Measurements from ENCODE around the gene GRIA3. TPM values are rescaled to one million over a fixed set of nuclear protein-coding genes. Genes with fewer than 3 reads are reported as not detected.
"Not testable (repeated sequence)": the region's sequence is repeated elsewhere in the genome, so short reads cannot be mapped to it uniquely, and the experiment has no call there.

Gene GRIA3
- total RNA-seq, 2 donors from 2014 or later: 0.34 to 0.90 TPM

DNA sequence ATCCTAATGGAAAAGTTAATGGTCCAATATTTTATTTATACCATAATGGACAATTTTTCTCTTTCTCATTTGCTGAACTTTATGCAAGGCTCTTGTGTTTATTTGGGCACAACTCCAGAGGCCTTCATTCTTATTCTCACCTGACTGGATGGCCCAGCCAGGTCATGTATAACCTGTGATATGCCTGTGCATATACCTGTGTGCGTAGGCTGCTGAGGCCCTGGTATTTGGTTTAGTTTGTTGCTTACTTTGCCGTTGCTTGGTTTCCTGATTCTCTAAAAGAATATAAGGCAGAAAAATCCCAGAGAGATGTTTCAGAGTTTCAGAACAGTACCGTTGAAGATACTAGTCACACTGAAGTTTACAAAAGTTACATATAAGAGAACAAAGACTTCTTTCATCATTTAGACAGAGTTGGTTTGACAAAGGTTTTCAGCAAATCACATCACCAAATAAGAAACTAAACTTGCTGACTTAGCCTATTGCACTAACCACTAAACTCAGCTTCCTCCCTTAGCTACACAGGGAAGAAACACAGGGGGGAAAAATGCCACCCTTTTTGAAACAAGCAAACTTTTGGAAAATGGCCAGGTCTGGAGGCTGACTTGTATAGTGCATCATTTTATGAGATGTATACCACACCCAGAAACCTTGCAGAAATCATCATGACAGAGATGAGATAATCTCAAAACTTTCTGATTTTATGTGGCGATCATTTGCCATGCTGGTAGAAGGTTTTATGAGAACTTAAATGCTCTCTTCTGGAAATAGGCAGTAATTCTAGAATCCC is 248.5 kb downstream of the GRIA3 start:
- Mint-ChIP-seq H3K36me3 (ENCODE audit: low read depth) (no peaks in the 10 kb centered on the region), H3K4me1 (no peaks in the 10 kb centered on the region), H3K27me3 (peaks cover 5% of the 10 kb centered on the region), H3K4me3 (no peak overlapping the region), H3K27ac (no peak overlapping the region)
- H3K9me3 ChIP-seq (ENCODE audit: control insufficient read depth, low read length, poor library complexity, severe bottlenecking): no peaks in the 10 kb centered on the region
- DNase-seq: no peak
- no peak for ATAC-seq

- DNase-seq (no peak), ATAC-seq (no peak)
- Mint-ChIP-seq H3K4me1 (no peaks in the 10 kb centered on the region), H3K4me3 (no peak overlapping the region), H3K27me3 (no peaks in the 10 kb centered on the region), H3K27ac (no peak overlapping the region), H3K36me3 (ENCODE audit: low read depth) (no peaks in the 10 kb centered on the region)
- no peaks in the 10 kb centered on the region for H3K9me3 ChIP-seq (ENCODE audit: control insufficient read depth, low read length, poor library complexity, severe bottlenecking)
Measured at GRCh38 chrX:123436512-123437136, 252.5 kb downstream of the GRIA3 start.

GRCh38 chrX:123439926-123440325 is 255.8 kb downstream of the GRIA3 start:
- not testable (repeated sequence) for H3K4me1 Mint-ChIP-seq; H3K36me3 Mint-ChIP-seq (ENCODE audit: low read depth); DNase-seq; H3K27me3 Mint-ChIP-seq; H3K27ac Mint-ChIP-seq; ATAC-seq; H3K4me3 Mint-ChIP-seq; H3K9me3 ChIP-seq (ENCODE audit: control insufficient read depth, low read length, poor library complexity, severe bottlenecking)

- no peaks in the 10 kb centered on the region for H3K27me3 Mint-ChIP-seq
- no peaks in the 10 kb centered on the region for H3K4me1 Mint-ChIP-seq
- H3K27ac Mint-ChIP-seq: no peak overlapping the region
- H3K36me3 Mint-ChIP-seq (ENCODE audit: low read depth): no peaks in the 10 kb centered on the region
- DNase-seq (no peak), ATAC-seq (no peak)
- H3K9me3 ChIP-seq (ENCODE audit: control insufficient read depth, low read length, poor library complexity, severe bottlenecking): no peaks in the 10 kb centered on the region
- H3K4me3 Mint-ChIP-seq: no peak overlapping the region
Measured at GRCh38 chrX:123442764-123443163, 258.7 kb downstream of the GRIA3 start.

- DNase-seq: no peak
- H3K4me3 Mint-ChIP-seq: no peak overlapping the region
- H3K27me3 Mint-ChIP-seq: no peaks in the 10 kb centered on the region
Measured at GRCh38 chrX:123447506-123447905, 263.4 kb downstream of the GRIA3 start.

GRCh38 chrX:123449335-123449734 is 265.3 kb downstream of the GRIA3 start:
- Mint-ChIP-seq H3K4me1 (no peaks in the 10 kb centered on the region), H3K4me3 (no peak overlapping the region), H3K27ac (no peak overlapping the region), H3K27me3 (no peaks in the 10 kb centered on the region), H3K36me3 (ENCODE audit: low read depth) (no peaks in the 10 kb centered on the region)
- ATAC-seq: no peak
- DNase-seq: no peak
- H3K9me3 ChIP-seq (ENCODE audit: control insufficient read depth, low read length, poor library complexity, severe bottlenecking): no peaks in the 10 kb centered on the region

More at GRCh38 chrX:123447506-123447905, 263.4 kb downstream of the GRIA3 start:
- no peaks in the 10 kb centered on the region for H3K9me3 ChIP-seq (ENCODE audit: control insufficient read depth, low read length, poor library complexity, severe bottlenecking)
- no peak overlapping the region for H3K27ac Mint-ChIP-seq
- no peak for ATAC-seq
- no peaks in the 10 kb centered on the region for H3K36me3 Mint-ChIP-seq (ENCODE audit: low read depth)
- no peaks in the 10 kb centered on the region for H3K4me1 Mint-ChIP-seq

- H3K4me3 Mint-ChIP-seq: no peak overlapping the region
- no peak overlapping the region for H3K27ac Mint-ChIP-seq
- H3K27me3 Mint-ChIP-seq: no peaks in the 10 kb centered on the region
- ATAC-seq: no peak
- H3K9me3 ChIP-seq (ENCODE audit: control insufficient read depth, low read length, poor library complexity, severe bottlenecking): no peaks in the 10 kb centered on the region
- no peaks in the 10 kb centered on the region for H3K36me3 Mint-ChIP-seq (ENCODE audit: low read depth)
- H3K4me1 Mint-ChIP-seq: no peaks in the 10 kb centered on the region
- DNase-seq: no peak
Measured at GRCh38 chrX:123450222-123450621, 266.1 kb downstream of the GRIA3 start.

- Mint-ChIP-seq H3K27me3 (no peaks in the 10 kb centered on the region), H3K4me1 (no peaks in the 10 kb centered on the region), H3K4me3 (no peak overlapping the region), H3K27ac (no peak overlapping the region), H3K36me3 (ENCODE audit: low read depth) (no peaks in the 10 kb centered on the region)
- ATAC-seq (no peak), DNase-seq (no peak)
- no peaks in the 10 kb centered on the region for H3K9me3 ChIP-seq (ENCODE audit: control insufficient read depth, low read length, poor library complexity, severe bottlenecking)
Measured at GRCh38 chrX:123454712-123455431, 270.8 kb downstream of the GRIA3 start.

DNA sequence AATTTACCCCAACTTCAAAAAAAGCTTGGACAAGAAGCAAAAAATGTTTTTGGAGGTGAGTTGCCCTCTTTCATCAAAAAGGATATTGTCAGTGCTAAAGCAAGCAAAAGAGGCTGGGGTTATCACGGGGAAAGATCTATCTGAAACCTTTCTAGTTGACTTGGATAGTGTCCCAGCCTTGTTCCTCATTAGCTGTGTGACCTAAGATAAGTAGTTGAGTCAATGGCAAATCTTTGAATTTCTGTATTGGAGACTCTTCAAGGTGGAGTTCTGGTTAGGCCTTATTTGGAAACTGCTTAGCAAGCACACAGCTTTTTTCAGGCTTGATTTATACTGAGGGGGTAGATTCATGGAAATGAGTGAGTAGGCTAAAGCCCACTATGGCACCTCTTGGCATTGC is 271.6 kb downstream of the GRIA3 start:
- H3K4me1 Mint-ChIP-seq: no peaks in the 10 kb centered on the region
- DNase-seq (no peak), ATAC-seq (no peak)
- no peaks in the 10 kb centered on the region for H3K36me3 Mint-ChIP-seq (ENCODE audit: low read depth)
- H3K9me3 ChIP-seq (ENCODE audit: control insufficient read depth, low read length, poor library complexity, severe bottlenecking): no peaks in the 10 kb centered on the region
- H3K4me3 Mint-ChIP-seq: no peak overlapping the region
- H3K27ac Mint-ChIP-seq: no peak overlapping the region
- no peaks in the 10 kb centered on the region for H3K27me3 Mint-ChIP-seq

DNA sequence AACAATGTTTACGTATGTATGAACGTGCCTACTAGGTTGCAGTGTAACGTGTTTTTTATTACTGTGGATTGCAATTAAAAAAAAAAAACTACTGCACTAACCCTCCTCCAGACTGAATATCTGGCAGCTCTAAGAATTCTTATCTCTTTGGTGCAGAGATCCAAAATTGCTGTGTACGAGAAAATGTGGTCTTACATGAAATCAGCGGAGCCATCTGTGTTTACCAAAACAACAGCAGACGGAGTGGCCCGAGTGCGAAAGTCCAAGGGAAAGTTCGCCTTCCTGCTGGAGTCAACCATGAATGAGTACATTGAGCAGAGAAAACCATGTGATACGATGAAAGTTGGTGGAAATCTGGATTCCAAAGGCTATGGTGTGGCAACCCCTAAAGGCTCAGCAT is 280.6 kb downstream of the GRIA3 start:
- no peaks in the 10 kb centered on the region for H3K9me3 ChIP-seq (ENCODE audit: control insufficient read depth, low read length, poor library complexity, severe bottlenecking)
- H3K4me3 Mint-ChIP-seq: no peak overlapping the region
- ATAC-seq (no peak), DNase-seq (no peak)
- no peaks in the 10 kb centered on the region for H3K4me1 Mint-ChIP-seq
- no peaks in the 10 kb centered on the region for H3K36me3 Mint-ChIP-seq (ENCODE audit: low read depth)
- H3K27ac Mint-ChIP-seq: no peak overlapping the region
- no peaks in the 10 kb centered on the region for H3K27me3 Mint-ChIP-seq

DNA sequence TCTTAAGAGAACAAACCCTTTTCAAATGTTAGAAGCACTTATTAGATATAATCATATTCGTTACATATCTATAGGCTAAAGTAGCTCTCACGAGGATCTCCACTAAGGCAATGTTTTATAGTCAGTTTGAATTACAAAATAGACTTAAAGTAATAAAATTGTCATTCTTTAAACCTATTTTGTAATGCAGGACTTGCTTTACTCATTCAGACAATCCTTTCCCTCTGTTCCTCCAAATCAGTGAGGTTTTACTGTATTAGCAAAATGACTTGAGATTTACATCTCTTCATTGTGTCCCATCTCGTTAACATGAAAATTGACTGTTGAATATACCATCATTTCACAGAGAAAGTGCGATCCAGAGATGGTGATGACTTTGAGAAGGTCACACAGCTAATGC is 284.4 kb downstream of the GRIA3 start:
- DNase-seq (no peak), ATAC-seq (no peak)
- Mint-ChIP-seq H3K4me3 (no peak overlapping the region), H3K27ac (no peak overlapping the region), H3K36me3 (ENCODE audit: low read depth) (no peaks in the 10 kb centered on the region), H3K4me1 (no peaks in the 10 kb centered on the region), H3K27me3 (no peaks in the 10 kb centered on the region)
- H3K9me3 ChIP-seq (ENCODE audit: control insufficient read depth, low read length, poor library complexity, severe bottlenecking): no peaks in the 10 kb centered on the region

- Mint-ChIP-seq H3K27ac (no peak overlapping the region), H3K27me3 (no peaks in the 10 kb centered on the region), H3K4me3 (no peak overlapping the region), H3K36me3 (ENCODE audit: low read depth) (no peaks in the 10 kb centered on the region), H3K4me1 (no peaks in the 10 kb centered on the region)
- no peak for ATAC-seq
- no peaks in the 10 kb centered on the region for H3K9me3 ChIP-seq (ENCODE audit: control insufficient read depth, low read length, poor library complexity, severe bottlenecking)
- DNase-seq: no peak
Measured at GRCh38 chrX:123475068-123475724, 291.1 kb downstream of the GRIA3 start.

- H3K27me3 Mint-ChIP-seq: no peaks in the 10 kb centered on the region
- no peaks in the 10 kb centered on the region for H3K9me3 ChIP-seq (ENCODE audit: control insufficient read depth, low read length, poor library complexity, severe bottlenecking)
- H3K27ac Mint-ChIP-seq: no peak overlapping the region
- no peak for DNase-seq
- no peak overlapping the region for H3K4me3 Mint-ChIP-seq
- no peaks in the 10 kb centered on the region for H3K4me1 Mint-ChIP-seq
- no peak for ATAC-seq
- no peaks in the 10 kb centered on the region for H3K36me3 Mint-ChIP-seq (ENCODE audit: low read depth)
Measured at GRCh38 chrX:123476611-123477219, 292.6 kb downstream of the GRIA3 start.
